Stimulated activated CD4-positive, alpha-beta T cell treated with anti-CD3 and anti-CD28 coated beads, Interleukin-1b, Interleukin-23, amount 100 ng/mL, for 48 hours (primary cell): ENCODE data around the gene TSACC.

Experiments used
- DNase-seq: peaks from one replicate; pipeline ENCODE4 v3.0.0-alpha.2; 2020

Gene TSACC

GRCh38 chr1:156376958-156377919 lies 38.9 kb downstream of the TSACC start:
- DNase-seq: no peak

GRCh38 chr1:156378557-156378956 lies 40.2 kb downstream of the TSACC start:
- DNase-seq: no peak

- DNase-seq: no peak
These were observed 41.3 kb downstream of the TSACC start for GRCh38 chr1:156379420-156380165.

- no peak for DNase-seq
These were observed 44.2 kb downstream of the TSACC start for GRCh38 chr1:156382561-156382960.

GRCh38 chr1:156383023-156383422 lies 44.7 kb downstream of the TSACC start:
- peak; percentile 71 for DNase-seq

GRCh38 chr1:156384007-156384406 lies 45.7 kb downstream of the TSACC start:
- DNase-seq: no peak

- no peak for DNase-seq
These were observed 46.3 kb downstream of the TSACC start for GRCh38 chr1:156384658-156385057.

- peak; percentile 70 for DNase-seq
These were observed 47.3 kb downstream of the TSACC start for GRCh38 chr1:156385534-156386031.

GRCh38 chr1:156386134-156386901 lies 48.0 kb downstream of the TSACC start:
- no peak for DNase-seq

- DNase-seq: no peak
These were observed 48.9 kb downstream of the TSACC start for GRCh38 chr1:156386949-156387869.

- DNase-seq: no peak
These were observed 49.5 kb downstream of the TSACC start for GRCh38 chr1:156387870-156388173.

GRCh38 chr1:156388174-156389137 lies 50.1 kb downstream of the TSACC start:
- DNase-seq: no peak

GRCh38 chr1:156389311-156389710 lies 51.0 kb downstream of the TSACC start:
- DNase-seq: no peak

- DNase-seq: no peak
These were observed 52.4 kb downstream of the TSACC start for GRCh38 chr1:156390469-156391365.

GRCh38 chr1:156391366-156391677 lies 53.0 kb downstream of the TSACC start:
- DNase-seq: no peak

GRCh38 chr1:156391701-156392100 lies 53.4 kb downstream of the TSACC start:
- no peak for DNase-seq

GRCh38 chr1:156392452-156392853 lies 54.1 kb downstream of the TSACC start:
- DNase-seq: no peak

- DNase-seq: no peak
These were observed 54.8 kb downstream of the TSACC start for GRCh38 chr1:156393095-156393494.

- DNase-seq: no peak
These were observed 55.8 kb downstream of the TSACC start for GRCh38 chr1:156394082-156394481.
